ENCODE results near the gene MRGPRG. TPM values are rescaled to one million over a fixed set of nuclear protein-coding genes. Genes with fewer than 3 reads are reported as not detected.

Gene MRGPRG
- total and polyA plus RNA-seq, 2 of the 4 experiments (the other 2 are of a cell fraction), result not detected

GRCh38 chr11:3192511-3193372, 25.9 kb downstream of the MRGPRG start:
- in situ Hi-C loops (cut with MboI; ENCODE audit: low sequenced_read_pairs), result no loop called here

More at GRCh38 chr11:3192511-3193372, 25.9 kb downstream of the MRGPRG start:
- Histone ChIP-seq H3K23ac (ENCODE audit: low read depth, low read length) (no peak overlapping the region), H2BK20ac (ENCODE audit: low read depth, low read length) (no peak overlapping the region), H2BK5ac (ENCODE audit: low read depth, low read length, poor library complexity, severe bottlenecking) (no peak overlapping the region), H3K4ac (ENCODE audit: low read depth, low read length) (no peak overlapping the region), H2BK15ac (ENCODE audit: low read depth, low read length) (no peak overlapping the region), H3K18ac (ENCODE audit: low read depth, low read length) (no peak overlapping the region), H3K9ac (ENCODE audit: low read depth, low read length) (no peak overlapping the region), H4K8ac (ENCODE audit: low read depth in 2 of 2, low read length in 2 of 2) (no peak overlapping the region), H3K27ac (ENCODE audit: insufficient read depth, low read length) (no peak overlapping the region), H3K4me1 (ENCODE audit: control insufficient read depth, insufficient read depth, low read length) (no peaks in the 10 kb centered on the region), H3K9me3 (ENCODE audit: control insufficient read depth, insufficient read depth, low read length) (no peaks in the 10 kb centered on the region), H4K5ac (ENCODE audit: low read depth, low read length) (no peak overlapping the region), H3K56ac (ENCODE audit: extremely low read depth, insufficient read depth, low read length) (no peak overlapping the region), H2AK5ac (ENCODE audit: low read depth, low read length) (no peak overlapping the region), H4K91ac (ENCODE audit: insufficient read depth, low read depth, low read length) (no peak overlapping the region), H3K4me3 (ENCODE audit: insufficient read depth, low read depth, low read length) (no peak overlapping the region), H2AFZ (replicated peaks; ENCODE audit: low read length, poor library complexity) (no peak overlapping the region), H2AK9ac (replicated peaks; ENCODE audit: low read depth, low read length, poor library complexity) (no peak overlapping the region), H3K27me3 (ENCODE audit: control insufficient read depth, insufficient read depth, low read length) (peaks cover 50% of the 10 kb centered on the region), H3K4me2 (ENCODE audit: low read depth, low read length) (no peak overlapping the region), H3K14ac (replicated peaks; ENCODE audit: low read depth, low read length) (no peak overlapping the region), H3K9me1 (ENCODE audit: insufficient read depth, low read length) (no peaks in the 10 kb centered on the region), H4K20me1 (ENCODE audit: insufficient read depth, low read length) (no peaks in the 10 kb centered on the region), H2BK120ac (ENCODE audit: low read depth, low read length) (no peak overlapping the region), H3K36me3 (ENCODE audit: control insufficient read depth, insufficient read depth, low read length) (no peaks in the 10 kb centered on the region), H3K79me1 (ENCODE audit: low read depth in 1 of 2, low read length in 2 of 2) (no peaks in the 10 kb centered on the region)
- intact Hi-C loops (cut with micrococcal nuclease) (no loop called here), dilution Hi-C loops (cut with HindIII; ENCODE audit: low sequenced_read_pairs, unreplicated experiment) (no loop called here)
- DNase-seq (no peak), ATAC-seq (ENCODE audit: low read depth) (no peak)
- CTCF ChIA-PET, result no interaction called here
- WGBS, 2 experiments (ENCODE audit: extremely low coverage in 2 of 2, insufficient read length in 1 of 2), result no CpG with 5 or more reads among the region's 14 CpGs
- POLR2A ChIA-PET (ENCODE audit: unreplicated experiment), result no interaction called here
- TF ChIP-seq MXI1 (IDR thresholded peaks at IDR 0.05; ENCODE audit: borderline replicate concordance, low read depth, low read length), result no peak
- no peak for TF ChIP-seq NFE2L2 (IDR thresholded peaks at IDR 0.05; ENCODE audit: low read depth, low read length)
- no peak for TF ChIP-seq POLR2A (IDR thresholded peaks at IDR 0.05; ENCODE audit: low read depth, low read length)
- TF ChIP-seq BHLHE40 (IDR thresholded peaks at IDR 0.05; ENCODE audit: low read depth, low read length), result no peak
- no peak for TF ChIP-seq CHD1 (IDR thresholded peaks at IDR 0.05; ENCODE audit: low read depth, low read length)
- TF ChIP-seq FOS (IDR thresholded peaks at IDR 0.05; ENCODE audit: low read depth, low read length), result no peak
- TF ChIP-seq USF2 (IDR thresholded peaks at IDR 0.05; ENCODE audit: low read depth, low read length), result no peak
- no peak for TF ChIP-seq ELK1 (IDR thresholded peaks at IDR 0.05; ENCODE audit: borderline replicate concordance, low read depth, low read length)
- TF ChIP-seq MAFK (IDR thresholded peaks at IDR 0.05; ENCODE audit: low read depth, low read length), result no peak
- no peak for TF ChIP-seq MAZ (IDR thresholded peaks at IDR 0.05; ENCODE audit: borderline replicate concordance, low read depth, low read length)
- TF ChIP-seq RFX5 (IDR thresholded peaks at IDR 0.05; ENCODE audit: low read depth, low read length), result no peak
- TF ChIP-seq RAD21 (IDR thresholded peaks at IDR 0.05; ENCODE audit: low read length), result no peak
- no peak for TF ChIP-seq SMC3 (IDR thresholded peaks at IDR 0.05; ENCODE audit: low read depth, low read length)
- TF ChIP-seq CTCF (conservative IDR thresholded peaks at IDR 0.05; ENCODE audit: low read depth, low read length), result no peak
- TF ChIP-seq RCOR1 (IDR thresholded peaks at IDR 0.05; ENCODE audit: insufficient replicate concordance, low read length), result no peak
- no peak for TF ChIP-seq CEBPB (IDR thresholded peaks at IDR 0.05; ENCODE audit: low read depth, low read length)
- no TSS peak for BruUV-seq (replicated peaks)

Data from IMR-90 (cell line).